Subcutaneous adipose tissue (tissue), 4 donors: ENCODE results near the gene TBC1D7. TPM values are rescaled to one million over a fixed set of nuclear protein-coding genes. Genes with fewer than 3 reads are reported as not detected.

Experiments used
- CTCF ChIP-seq: fragments of 450-650 bp; IDR thresholded peaks from one replicate; pipeline ENCODE4 v1.5.1; 2016; ENCODE audit warnings: low read depth, mild to moderate bottlenecking, control low read depth, antibody characterized with exemption, moderate library complexity
- total RNA-seq, 4 donors: library from RNA; depleted of rRNA; stranded (reverse); fragments of >200 nt; gene quantifications; one replicate each; pipeline ENCODE4 v1.1.0, GENCODE V29; 2016

Gene TBC1D7
- total RNA-seq = 10 to 100 TPM in 2 of 4 donors, 1 to 10 TPM in 2; 8.6 to 19.0 (median 9.7) TPM

GRCh38 chr6:13328076-13328874 lies at the start of gene TBC1D7:
Gene TBC1D7 (minus strand): TSS chr6:13328537. CDS start chr6:13326898, 1,639 bp downstream.
- TF ChIP-seq CTCF = no peak

GRCh38 chr6:13377054-13377758 lies 48.9 kb upstream of the TBC1D7 start:
- no peak for TF ChIP-seq CTCF

GRCh38 chr6:13375360-13375878 lies 47.1 kb upstream of the TBC1D7 start:
- no peak for TF ChIP-seq CTCF

GRCh38 chr6:13373919-13374318 lies 45.6 kb upstream of the TBC1D7 start:
- TF ChIP-seq CTCF = no peak

GRCh38 chr6:13373488-13373886 lies 45.1 kb upstream of the TBC1D7 start:
- no peak for TF ChIP-seq CTCF

GRCh38 chr6:13372688-13373487 lies 44.6 kb upstream of the TBC1D7 start:
- TF ChIP-seq CTCF = no peak
